ENCODE results near the gene MITF.

- TF ChIP-seq CTCF (IDR thresholded peaks at IDR 0.05), result no peak
- no peak for TF ChIP-seq POLR2A (IDR thresholded peaks at IDR 0.05)
Observed at GRCh38 chr3:69724722-69725435, 14.4 kb upstream of the MITF start.

Data from esophagus squamous epithelium (tissue), 4 donors.